ENCODE measurements around the gene SNX8.

Gene SNX8

DNA sequence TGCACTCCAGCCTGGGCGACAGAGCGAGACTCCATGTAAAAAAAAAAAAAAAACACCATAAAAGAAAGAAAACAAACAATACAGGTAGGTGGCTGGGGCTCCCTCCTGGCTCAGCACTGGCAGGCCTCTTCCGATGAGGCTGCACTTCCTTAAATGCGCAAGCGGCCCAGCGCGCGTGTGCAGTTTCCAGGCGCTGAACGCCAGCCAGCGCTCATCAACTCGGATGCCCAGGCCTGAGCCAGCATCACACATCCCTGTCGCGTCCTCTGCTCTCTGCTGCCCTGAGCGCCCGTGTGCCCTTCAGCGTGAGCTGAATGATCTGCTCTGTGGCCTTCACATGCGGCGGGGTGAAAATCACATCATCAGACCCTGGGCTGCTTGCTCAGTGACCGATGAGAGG, 40.4 kb downstream of the SNX8 start:
- Histone ChIP-seq H3K27ac (ENCODE audit: low read depth, low read length) (no peak overlapping the region), H3F3A (ENCODE audit: control insufficient read depth, insufficient read depth) (no peaks in the 10 kb centered on the region), H3K9me3 (ENCODE audit: control insufficient read depth, insufficient read depth, low read length) (no peaks in the 10 kb centered on the region), H3K27me3 (ENCODE audit: control insufficient read depth, low read length) (no peaks in the 10 kb centered on the region), H3K79me2 (ENCODE audit: control insufficient read depth, low read length) (no peaks in the 10 kb centered on the region), H3K36me3 (ENCODE audit: control insufficient read depth, low read length) (peaks cover 24% of the 10 kb centered on the region; the same call in 1 of the 2 replicates), H3K9me2 (replicated peaks; ENCODE audit: control insufficient read depth, low read length) (no peaks in the 10 kb centered on the region), H4K20me1 (ENCODE audit: control insufficient read depth, insufficient read depth, low read depth, low read length) (peaks cover 3% of the 10 kb centered on the region; the same call in 1 of the 2 replicates), H3K4me3 (ENCODE audit: low read length) (no peak overlapping the region), H3K4me1 (ENCODE audit: control insufficient read depth, low read length) (no peaks in the 10 kb centered on the region), H3K4me2 (ENCODE audit: low read length) (no peak overlapping the region)
- TF ChIP-seq, protein P1, sequence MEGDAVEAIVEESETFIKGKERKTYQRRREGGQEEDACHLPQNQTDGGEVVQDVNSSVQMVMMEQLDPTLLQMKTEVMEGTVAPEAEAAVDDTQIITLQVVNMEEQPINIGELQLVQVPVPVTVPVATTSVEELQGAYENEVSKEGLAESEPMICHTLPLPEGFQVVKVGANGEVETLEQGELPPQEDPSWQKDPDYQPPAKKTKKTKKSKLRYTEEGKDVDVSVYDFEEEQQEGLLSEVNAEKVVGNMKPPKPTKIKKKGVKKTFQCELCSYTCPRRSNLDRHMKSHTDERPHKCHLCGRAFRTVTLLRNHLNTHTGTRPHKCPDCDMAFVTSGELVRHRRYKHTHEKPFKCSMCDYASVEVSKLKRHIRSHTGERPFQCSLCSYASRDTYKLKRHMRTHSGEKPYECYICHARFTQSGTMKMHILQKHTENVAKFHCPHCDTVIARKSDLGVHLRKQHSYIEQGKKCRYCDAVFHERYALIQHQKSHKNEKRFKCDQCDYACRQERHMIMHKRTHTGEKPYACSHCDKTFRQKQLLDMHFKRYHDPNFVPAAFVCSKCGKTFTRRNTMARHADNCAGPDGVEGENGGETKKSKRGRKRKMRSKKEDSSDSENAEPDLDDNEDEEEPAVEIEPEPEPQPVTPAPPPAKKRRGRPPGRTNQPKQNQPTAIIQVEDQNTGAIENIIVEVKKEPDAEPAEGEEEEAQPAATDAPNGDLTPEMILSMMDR (IDR thresholded peaks at IDR 0.05; ENCODE audit: low read depth, low read length, poor library complexity, severe bottlenecking): no peak
- no peak for TF ChIP-seq EZH2phosphoT487 (IDR thresholded peaks at IDR 0.05; ENCODE audit: borderline replicate concordance, low read length)

DNA sequence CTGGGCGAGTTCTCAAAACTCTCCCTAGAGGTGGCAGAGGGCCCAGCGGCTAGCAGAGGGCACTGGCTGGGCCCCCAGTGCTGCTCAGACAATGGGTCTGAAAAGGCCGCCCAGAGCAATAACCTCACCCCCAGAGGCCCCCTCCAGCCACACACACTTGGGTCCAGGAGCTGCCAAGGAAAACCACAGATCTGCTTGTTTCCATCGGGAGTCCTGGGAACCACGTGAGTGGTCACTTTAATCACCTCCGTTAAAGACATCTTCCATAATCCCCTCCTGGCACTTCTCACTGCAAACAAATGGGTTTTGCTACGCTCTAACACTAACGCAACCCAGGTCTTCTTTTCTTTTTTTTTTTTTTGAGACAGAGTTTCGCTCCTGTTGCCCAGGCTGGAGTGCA, 42.2 kb downstream of the SNX8 start:
- no peak for TF ChIP-seq EZH2phosphoT487 (IDR thresholded peaks at IDR 0.05; ENCODE audit: borderline replicate concordance, low read length)
- TF ChIP-seq, protein P1 (IDR thresholded peaks at IDR 0.05; ENCODE audit: low read depth, low read length, poor library complexity, severe bottlenecking): no peak
- no peaks in the 10 kb centered on the region for H3K4me1 ChIP-seq (ENCODE audit: control insufficient read depth, low read length)
- H4K20me1 ChIP-seq (ENCODE audit: control insufficient read depth, insufficient read depth, low read depth, low read length): peaks cover 3% of the 10 kb centered on the region; the same call in 1 of the 2 replicates
- no peaks in the 10 kb centered on the region for H3K79me2 ChIP-seq (ENCODE audit: control insufficient read depth, low read length)
- no peaks in the 10 kb centered on the region for H3K9me2 ChIP-seq (replicated peaks; ENCODE audit: control insufficient read depth, low read length)
- H3K36me3 ChIP-seq (ENCODE audit: control insufficient read depth, low read length): peaks cover 19% of the 10 kb centered on the region; the same call in 1 of the 2 replicates
- H3K4me3 ChIP-seq (ENCODE audit: low read length): no peak overlapping the region
- no peak overlapping the region for H3K27ac ChIP-seq (ENCODE audit: low read depth, low read length)
- H3K4me2 ChIP-seq (ENCODE audit: low read length): no peak overlapping the region
- no peaks in the 10 kb centered on the region for H3F3A ChIP-seq (ENCODE audit: control insufficient read depth, insufficient read depth)
- H3K27me3 ChIP-seq (ENCODE audit: control insufficient read depth, low read length): no peaks in the 10 kb centered on the region
- H3K9me3 ChIP-seq (ENCODE audit: control insufficient read depth, insufficient read depth, low read length): no peaks in the 10 kb centered on the region

DNA sequence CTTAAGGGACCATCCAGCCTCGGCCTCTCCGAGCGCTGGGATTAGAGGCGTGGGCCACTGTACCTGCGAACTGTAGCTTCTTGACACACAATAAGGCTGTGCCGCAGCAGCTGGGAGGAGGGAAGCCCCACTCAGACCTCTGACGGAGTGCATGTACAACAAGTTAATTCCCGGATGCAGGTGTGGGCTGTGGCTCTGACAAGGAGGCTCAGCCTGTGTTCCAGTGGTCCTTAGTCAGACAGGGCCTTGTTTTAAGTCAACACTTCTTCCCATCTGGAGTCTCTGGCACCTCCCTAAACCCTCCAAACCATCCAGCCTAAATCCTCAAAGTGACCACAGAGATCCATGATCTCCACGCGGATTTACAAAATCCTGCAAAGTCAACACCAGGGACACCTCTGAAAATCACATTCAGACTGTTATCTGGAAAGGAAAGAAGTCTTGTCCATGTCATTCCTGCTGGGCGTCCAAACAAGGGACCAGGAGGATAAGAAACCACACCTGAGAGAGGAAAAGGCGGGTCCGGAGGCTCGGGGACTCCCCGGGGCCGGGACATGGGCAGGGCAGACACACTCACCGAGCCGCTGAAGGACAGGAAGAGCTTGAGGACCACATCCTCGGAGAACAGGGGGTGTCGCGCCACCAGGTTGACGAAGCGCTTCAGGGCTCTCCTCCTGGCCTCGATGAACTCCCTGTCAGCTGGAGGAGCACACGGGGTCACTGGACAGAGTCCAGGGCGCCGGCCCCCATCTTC, 42.8 kb downstream of the SNX8 start:
- H4K20me1 ChIP-seq (ENCODE audit: control insufficient read depth, insufficient read depth, low read depth, low read length): peaks cover 3% of the 10 kb centered on the region; the same call in 1 of the 2 replicates
- H3K79me2 ChIP-seq (ENCODE audit: control insufficient read depth, low read length): no peaks in the 10 kb centered on the region
- no peaks in the 10 kb centered on the region for H3K4me1 ChIP-seq (ENCODE audit: control insufficient read depth, low read length)
- peaks cover 17% of the 10 kb centered on the region; the same call in 1 of the 2 replicates for H3K36me3 ChIP-seq (ENCODE audit: control insufficient read depth, low read length)
- no peak overlapping the region for H3K4me3 ChIP-seq (ENCODE audit: low read length)
- no peaks in the 10 kb centered on the region for H3K9me3 ChIP-seq (ENCODE audit: control insufficient read depth, insufficient read depth, low read length)
- no peak overlapping the region for H3K27ac ChIP-seq (ENCODE audit: low read depth, low read length)
- H3K9me2 ChIP-seq (replicated peaks; ENCODE audit: control insufficient read depth, low read length): no peaks in the 10 kb centered on the region
- H3K4me2 ChIP-seq (ENCODE audit: low read length): no peak overlapping the region
- TF ChIP-seq EZH2phosphoT487 (IDR thresholded peaks at IDR 0.05; ENCODE audit: borderline replicate concordance, low read length): no peak
- TF ChIP-seq, protein P1 (IDR thresholded peaks at IDR 0.05; ENCODE audit: low read depth, low read length, poor library complexity, severe bottlenecking): no peak
- no peaks in the 10 kb centered on the region for H3F3A ChIP-seq (ENCODE audit: control insufficient read depth, insufficient read depth)
- H3K27me3 ChIP-seq (ENCODE audit: control insufficient read depth, low read length): no peaks in the 10 kb centered on the region
